RWPE2 (cell line): ENCODE measurements around the gene MUCL3.

Source experiments
- ATAC-seq: fragments of 200-7000 bp; cut with Tn5 transposase; 3 replicates; pipeline ENCODE4 v1.9.1; 2021; ENCODE audit warnings: low read depth
- DNase-seq: peaks from one replicate; pipeline ENCODE4 v3.0.0-alpha.2; 2020; ENCODE audit warnings: low spot score
- H3K27ac ChIP-seq: fragments of 450-650 bp; 2 replicates; pipeline ENCODE4 v1.5.1; 2017; ENCODE audit warnings: mild to moderate bottlenecking; ENCODE audit not compliant: poor library complexity, severe bottlenecking
- H3K27me3 ChIP-seq: fragments of 250-450 bp; sonication (Bioruptor Pico); 2 replicates; pipeline ENCODE4 v1.5.1; 2021; ENCODE audit warnings: mild to moderate bottlenecking, moderate library complexity; ENCODE audit not compliant: insufficient read depth, poor library complexity, severe bottlenecking
- H3K36me3 ChIP-seq: fragments of 250-450 bp; sonication (Bioruptor Pico); 2 replicates; pipeline ENCODE4 v1.5.1; 2020; ENCODE audit warnings: low read depth, mild to moderate bottlenecking, moderate library complexity
- H3K4me1 ChIP-seq: fragments of 250-450 bp; sonication (Bioruptor Pico); 2 replicates; pipeline ENCODE4 v1.5.1; 2021; ENCODE audit warnings: mild to moderate bottlenecking, moderate library complexity; ENCODE audit not compliant: insufficient read depth, poor library complexity, severe bottlenecking
- H3K4me3 ChIP-seq: fragments of 250-450 bp; sonication (Bioruptor Pico); 2 replicates; pipeline ENCODE4 v1.5.1; 2021; ENCODE audit warnings: mild to moderate bottlenecking, moderate library complexity; ENCODE audit not compliant: severe bottlenecking
- H3K9me3 ChIP-seq: fragments of 250-450 bp; sonication (Bioruptor Pico); 2 replicates; pipeline ENCODE4 v1.5.1; 2021; ENCODE audit warnings: mild to moderate bottlenecking, moderate library complexity; ENCODE audit not compliant: severe bottlenecking
- TF ChIP-seq, protein P1 (sequence below): fragments of 450-650 bp; IDR thresholded peaks from one replicate; pipeline ENCODE4 v1.5.1; 2017; ENCODE audit warnings: mild to moderate bottlenecking, moderate library complexity; ENCODE audit not compliant: poor library complexity, severe bottlenecking

The MUCL3 gene

GRCh38 chr6:30939473-30939872, 1.3 kb upstream of the MUCL3 start:
- Histone ChIP-seq H3K9me3 (no peaks in the 10 kb centered on the region), H3K4me1 (peaks cover 14% of the 10 kb centered on the region), H3K4me3 (no peak overlapping the region), H3K27me3 (no peaks in the 10 kb centered on the region), H3K27ac (no peak overlapping the region), H3K36me3 (no peaks in the 10 kb centered on the region)
- ATAC-seq = no peak
- no peak for DNase-seq
- TF ChIP-seq, protein P1, sequence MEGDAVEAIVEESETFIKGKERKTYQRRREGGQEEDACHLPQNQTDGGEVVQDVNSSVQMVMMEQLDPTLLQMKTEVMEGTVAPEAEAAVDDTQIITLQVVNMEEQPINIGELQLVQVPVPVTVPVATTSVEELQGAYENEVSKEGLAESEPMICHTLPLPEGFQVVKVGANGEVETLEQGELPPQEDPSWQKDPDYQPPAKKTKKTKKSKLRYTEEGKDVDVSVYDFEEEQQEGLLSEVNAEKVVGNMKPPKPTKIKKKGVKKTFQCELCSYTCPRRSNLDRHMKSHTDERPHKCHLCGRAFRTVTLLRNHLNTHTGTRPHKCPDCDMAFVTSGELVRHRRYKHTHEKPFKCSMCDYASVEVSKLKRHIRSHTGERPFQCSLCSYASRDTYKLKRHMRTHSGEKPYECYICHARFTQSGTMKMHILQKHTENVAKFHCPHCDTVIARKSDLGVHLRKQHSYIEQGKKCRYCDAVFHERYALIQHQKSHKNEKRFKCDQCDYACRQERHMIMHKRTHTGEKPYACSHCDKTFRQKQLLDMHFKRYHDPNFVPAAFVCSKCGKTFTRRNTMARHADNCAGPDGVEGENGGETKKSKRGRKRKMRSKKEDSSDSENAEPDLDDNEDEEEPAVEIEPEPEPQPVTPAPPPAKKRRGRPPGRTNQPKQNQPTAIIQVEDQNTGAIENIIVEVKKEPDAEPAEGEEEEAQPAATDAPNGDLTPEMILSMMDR = no peak

- Histone ChIP-seq H3K36me3 (no peaks in the 10 kb centered on the region), H3K9me3 (no peaks in the 10 kb centered on the region), H3K4me3 (no peak overlapping the region), H3K4me1 (peaks cover 8% of the 10 kb centered on the region), H3K27ac (no peak overlapping the region), H3K27me3 (no peaks in the 10 kb centered on the region)
- TF ChIP-seq, protein P1 = peak; percentile 54
- peak; percentile 88 for DNase-seq
- ATAC-seq = peak; percentile 86
Observed at GRCh38 chr6:30942338-30943060, 1.7 kb downstream of the MUCL3 start.

GRCh38 chr6:30944051-30944450, 3.3 kb downstream of the MUCL3 start:
- TF ChIP-seq, protein P1 = no peak
- Histone ChIP-seq H3K27ac (no peak overlapping the region), H3K9me3 (no peaks in the 10 kb centered on the region), H3K4me1 (peaks cover 2% of the 10 kb centered on the region), H3K27me3 (no peaks in the 10 kb centered on the region), H3K36me3 (no peaks in the 10 kb centered on the region), H3K4me3 (no peak overlapping the region)
- ATAC-seq (no peak), DNase-seq (no peak)

DNA sequence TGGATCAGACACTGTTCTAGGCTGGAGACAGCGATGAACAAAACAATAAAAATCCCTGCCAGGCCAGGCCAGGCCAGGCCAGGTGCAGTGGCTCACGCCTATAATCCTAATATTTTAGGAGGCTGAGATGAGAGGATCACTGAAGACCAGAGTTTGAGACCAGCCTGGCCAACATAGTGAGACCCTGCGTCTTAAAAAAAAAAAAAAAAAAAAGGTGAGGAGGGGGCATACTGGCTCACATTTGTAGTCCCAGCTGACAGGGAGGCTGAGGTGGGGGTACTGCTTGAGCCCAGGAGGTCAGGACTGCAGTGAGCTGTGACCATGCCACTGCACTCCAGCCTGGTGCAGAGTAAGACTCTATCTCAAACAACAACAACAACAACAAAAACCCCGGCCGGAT, 4.5 kb downstream of the MUCL3 start:
- Histone ChIP-seq H3K27ac (no peak overlapping the region), H3K4me3 (no peak overlapping the region), H3K36me3 (no peaks in the 10 kb centered on the region), H3K4me1 (peaks cover 2% of the 10 kb centered on the region), H3K27me3 (no peaks in the 10 kb centered on the region), H3K9me3 (no peaks in the 10 kb centered on the region)
- DNase-seq = no peak
- TF ChIP-seq, protein P1 = no peak
- ATAC-seq = no peak

GRCh38 chr6:30947231-30947630, 6.5 kb downstream of the MUCL3 start:
- H3K4me3 ChIP-seq = no peak overlapping the region
- no peak overlapping the region for H3K27ac ChIP-seq
- TF ChIP-seq, protein P1 = no peak
- no peaks in the 10 kb centered on the region for H3K9me3 ChIP-seq
- DNase-seq (no peak), ATAC-seq (no peak)
- no peaks in the 10 kb centered on the region for H3K27me3 ChIP-seq
- peaks cover 2% of the 10 kb centered on the region for H3K4me1 ChIP-seq
- H3K36me3 ChIP-seq = no peaks in the 10 kb centered on the region
